Measurements from ENCODE around the gene ALG9.
A peak's percentile ranks its signal among the peaks of the same experiment; 100 is the strongest.

Gene ALG9

DNA sequence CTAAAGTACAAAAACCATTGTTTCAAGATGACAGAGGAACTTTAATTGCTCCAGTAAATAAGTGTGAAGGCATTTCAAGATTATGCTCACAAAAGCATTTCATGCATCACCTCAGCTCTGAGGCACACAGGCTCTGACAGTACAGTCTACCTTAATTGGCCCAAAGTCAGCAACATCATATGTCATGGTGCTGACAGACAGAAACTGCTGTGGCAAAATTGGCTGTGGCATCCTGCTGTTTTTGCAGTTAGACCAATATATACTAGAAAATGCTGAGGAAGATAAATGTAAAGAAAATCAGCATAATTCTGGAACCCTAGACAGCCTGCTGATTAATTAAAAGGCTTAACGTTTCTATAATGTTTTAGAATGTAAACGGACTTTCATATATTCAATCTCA, 70.2 kb downstream of the ALG9 start:
- H3K27ac ChIP-seq (ENCODE audit: extremely low read depth, low read depth, low read length), result no peak overlapping the region
- H3K4me1 ChIP-seq (ENCODE audit: control insufficient read depth, insufficient read depth, low read length), result no peaks in the 10 kb centered on the region
- ChIA-PET POLR2A (no interaction called here), CTCF (no interaction called here)
- H3K9me3 ChIP-seq (ENCODE audit: control insufficient read depth, insufficient read depth, low read depth, low read length), result no peaks in the 10 kb centered on the region
- no peak for TF ChIP-seq ZNF621 (tag by site-specific recombination; IDR thresholded peaks at IDR 0.05)
- TF ChIP-seq, protein P1, sequence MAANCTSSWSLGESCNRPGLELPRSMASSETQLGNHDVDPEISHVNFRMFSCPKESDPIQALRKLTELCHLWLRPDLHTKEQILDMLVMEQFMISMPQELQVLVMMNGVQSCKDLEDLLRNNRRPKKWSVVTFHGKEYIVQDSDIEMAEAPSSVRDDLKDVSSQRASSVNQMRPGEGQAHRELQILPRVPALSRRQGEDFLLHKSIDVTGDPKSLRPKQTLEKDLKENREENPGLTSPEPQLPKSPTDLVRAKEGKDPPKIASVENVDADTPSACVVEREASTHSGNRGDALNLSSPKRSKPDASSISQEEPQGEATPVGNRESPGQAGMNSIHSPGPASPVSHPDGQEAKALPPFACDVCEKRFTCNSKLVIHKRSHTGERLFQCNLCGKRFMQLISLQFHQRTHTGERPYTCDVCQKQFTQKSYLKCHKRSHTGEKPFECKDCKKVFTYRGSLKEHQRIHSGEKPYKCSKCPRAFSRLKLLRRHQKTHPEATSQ (tag by site-specific recombination; IDR thresholded peaks at IDR 0.05), result no peak
- TF ChIP-seq ZNF341 (tag by site-specific recombination; IDR thresholded peaks at IDR 0.05; ENCODE audit: low read depth), result no peak
- TF ChIP-seq, protein P2, sequence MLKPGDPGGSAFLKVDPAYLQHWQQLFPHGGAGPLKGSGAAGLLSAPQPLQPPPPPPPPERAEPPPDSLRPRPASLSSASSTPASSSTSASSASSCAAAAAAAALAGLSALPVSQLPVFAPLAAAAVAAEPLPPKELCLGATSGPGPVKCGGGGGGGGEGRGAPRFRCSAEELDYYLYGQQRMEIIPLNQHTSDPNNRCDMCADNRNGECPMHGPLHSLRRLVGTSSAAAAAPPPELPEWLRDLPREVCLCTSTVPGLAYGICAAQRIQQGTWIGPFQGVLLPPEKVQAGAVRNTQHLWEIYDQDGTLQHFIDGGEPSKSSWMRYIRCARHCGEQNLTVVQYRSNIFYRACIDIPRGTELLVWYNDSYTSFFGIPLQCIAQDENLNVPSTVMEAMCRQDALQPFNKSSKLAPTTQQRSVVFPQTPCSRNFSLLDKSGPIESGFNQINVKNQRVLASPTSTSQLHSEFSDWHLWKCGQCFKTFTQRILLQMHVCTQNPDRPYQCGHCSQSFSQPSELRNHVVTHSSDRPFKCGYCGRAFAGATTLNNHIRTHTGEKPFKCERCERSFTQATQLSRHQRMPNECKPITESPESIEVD (tag by site-specific recombination; IDR thresholded peaks at IDR 0.05), result no peak
- TF ChIP-seq, protein P3, sequence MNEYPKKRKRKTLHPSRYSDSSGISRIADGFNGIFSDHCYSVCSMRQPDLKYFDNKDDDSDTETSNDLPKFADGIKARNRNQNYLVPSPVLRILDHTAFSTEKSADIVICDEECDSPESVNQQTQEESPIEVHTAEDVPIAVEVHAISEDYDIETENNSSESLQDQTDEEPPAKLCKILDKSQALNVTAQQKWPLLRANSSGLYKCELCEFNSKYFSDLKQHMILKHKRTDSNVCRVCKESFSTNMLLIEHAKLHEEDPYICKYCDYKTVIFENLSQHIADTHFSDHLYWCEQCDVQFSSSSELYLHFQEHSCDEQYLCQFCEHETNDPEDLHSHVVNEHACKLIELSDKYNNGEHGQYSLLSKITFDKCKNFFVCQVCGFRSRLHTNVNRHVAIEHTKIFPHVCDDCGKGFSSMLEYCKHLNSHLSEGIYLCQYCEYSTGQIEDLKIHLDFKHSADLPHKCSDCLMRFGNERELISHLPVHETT (tag by site-specific recombination; IDR thresholded peaks at IDR 0.05), result no peak
- no peak for TF ChIP-seq GLIS2 (tag by site-specific recombination; IDR thresholded peaks at IDR 0.05)
- TF ChIP-seq, protein P4, sequence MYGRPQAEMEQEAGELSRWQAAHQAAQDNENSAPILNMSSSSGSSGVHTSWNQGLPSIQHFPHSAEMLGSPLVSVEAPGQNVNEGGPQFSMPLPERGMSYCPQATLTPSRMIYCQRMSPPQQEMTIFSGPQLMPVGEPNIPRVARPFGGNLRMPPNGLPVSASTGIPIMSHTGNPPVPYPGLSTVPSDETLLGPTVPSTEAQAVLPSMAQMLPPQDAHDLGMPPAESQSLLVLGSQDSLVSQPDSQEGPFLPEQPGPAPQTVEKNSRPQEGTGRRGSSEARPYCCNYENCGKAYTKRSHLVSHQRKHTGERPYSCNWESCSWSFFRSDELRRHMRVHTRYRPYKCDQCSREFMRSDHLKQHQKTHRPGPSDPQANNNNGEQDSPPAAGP (tag by site-specific recombination; IDR thresholded peaks at IDR 0.05), result no peak
- TF ChIP-seq ZNF133 (tag by site-specific recombination; IDR thresholded peaks at IDR 0.05), result no peak
- H3K4me3 ChIP-seq (ENCODE audit: low read depth, low read length), result no peak overlapping the region
- peaks cover 0 to 38% of the 10 kb centered on the region in 2 experiments; a peak in 2 of 3 replicates for H3K36me3 ChIP-seq (ENCODE audit: control insufficient read depth in 2 of 2, insufficient read depth in 1 of 2, low read length in 2 of 2)

DNA sequence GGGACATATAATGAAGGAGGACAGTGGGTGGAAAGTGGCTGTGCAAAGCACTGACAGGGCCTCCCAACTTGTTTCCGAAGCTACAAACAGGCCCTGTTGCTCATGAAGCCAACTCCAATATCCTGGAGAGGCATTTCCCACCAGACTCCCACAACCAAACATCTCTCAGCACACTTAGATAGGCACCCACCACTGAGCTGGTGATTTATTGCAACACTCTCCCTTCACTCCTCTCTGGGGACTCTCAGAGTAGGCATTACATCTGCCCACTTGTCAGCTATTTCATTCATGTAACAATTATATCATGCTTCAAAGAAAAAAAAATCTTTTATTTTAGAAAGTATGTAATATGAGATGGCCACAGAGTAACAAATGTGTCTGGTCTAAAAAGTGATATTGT, 73.1 kb downstream of the ALG9 start:
- Histone ChIP-seq H3K4me1 (ENCODE audit: control insufficient read depth, insufficient read depth, low read length) (no peaks in the 10 kb centered on the region), H3K36me3 (ENCODE audit: control insufficient read depth in 2 of 2, insufficient read depth in 1 of 2, low read length in 2 of 2) (peaks cover 0 to 26% of the 10 kb centered on the region in 2 experiments; a peak in 2 of 3 replicates), H3K4me3 (ENCODE audit: low read depth, low read length) (no peak overlapping the region), H3K9me3 (ENCODE audit: control insufficient read depth, insufficient read depth, low read depth, low read length) (no peaks in the 10 kb centered on the region), H3K27ac (ENCODE audit: extremely low read depth, low read depth, low read length) (no peak overlapping the region)
- ChIA-PET POLR2A (no interaction called here), CTCF (interaction anchor here (2.7 kb wide), 1 partner anchor 21 kb away, joined by 12 read pairs; no protein-coding TSS in a partner anchor)
- TF ChIP-seq ZNF394 (tag by site-specific recombination; IDR thresholded peaks at IDR 0.05; ENCODE audit: borderline replicate concordance), result no peak
- TF ChIP-seq EGR2 (tag by site-specific recombination; IDR thresholded peaks at IDR 0.05; ENCODE audit: low read depth), result peak; percentile 56; the same call in 1 of the 2 replicates

DNA sequence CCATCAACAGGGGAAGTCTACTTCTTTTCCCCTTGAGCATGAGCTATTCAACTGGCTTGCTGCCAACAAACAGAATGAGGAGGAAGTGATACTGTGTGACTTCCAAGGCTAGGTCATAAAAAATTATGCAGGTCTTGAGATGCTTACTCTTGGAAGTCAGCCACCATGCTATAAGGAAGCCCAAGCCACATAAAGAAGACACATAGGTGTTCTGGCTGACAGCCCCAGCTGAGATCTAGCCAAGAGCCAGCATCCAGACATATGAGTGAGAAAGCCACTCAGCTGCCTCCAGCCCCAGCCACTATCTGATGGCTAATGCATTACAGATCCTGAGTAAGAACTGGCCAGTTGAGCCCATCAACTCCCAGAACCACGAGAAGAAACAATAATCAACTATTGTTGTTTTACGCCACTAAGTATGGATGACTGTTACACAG, 74.2 kb downstream of the ALG9 start:
- Histone ChIP-seq H3K4me1 (ENCODE audit: control insufficient read depth, insufficient read depth, low read length) (no peaks in the 10 kb centered on the region), H3K9me3 (ENCODE audit: control insufficient read depth, insufficient read depth, low read depth, low read length) (no peaks in the 10 kb centered on the region), H3K36me3 (ENCODE audit: control insufficient read depth in 2 of 2, insufficient read depth in 1 of 2, low read length in 2 of 2) (peaks cover 0 to 26% of the 10 kb centered on the region in 2 experiments; a peak in 1 of 3 replicates), H3K4me3 (ENCODE audit: low read depth, low read length) (no peak overlapping the region), H3K27ac (ENCODE audit: extremely low read depth, low read depth, low read length) (no peak overlapping the region)
- ChIA-PET CTCF (interaction anchor here (0.6 to 2.7 kb wide), 2 partner anchors 20 to 1196 kb away, joined by 3 to 12 read pairs; no protein-coding TSS in a partner anchor), POLR2A (no interaction called here)
- peak; percentile 86 for TF ChIP-seq ZNF350 (tag by site-specific recombination; IDR thresholded peaks at IDR 0.05)
- TF ChIP-seq ZNF112 (tag by site-specific recombination; IDR thresholded peaks at IDR 0.05), result 0 out of 2 replicates have a peak, but pooled peaks have one; percentile 32
- TF ChIP-seq ZIC2 (tag by site-specific recombination; IDR thresholded peaks at IDR 0.05), result no peak
- TF ChIP-seq, protein P5, sequence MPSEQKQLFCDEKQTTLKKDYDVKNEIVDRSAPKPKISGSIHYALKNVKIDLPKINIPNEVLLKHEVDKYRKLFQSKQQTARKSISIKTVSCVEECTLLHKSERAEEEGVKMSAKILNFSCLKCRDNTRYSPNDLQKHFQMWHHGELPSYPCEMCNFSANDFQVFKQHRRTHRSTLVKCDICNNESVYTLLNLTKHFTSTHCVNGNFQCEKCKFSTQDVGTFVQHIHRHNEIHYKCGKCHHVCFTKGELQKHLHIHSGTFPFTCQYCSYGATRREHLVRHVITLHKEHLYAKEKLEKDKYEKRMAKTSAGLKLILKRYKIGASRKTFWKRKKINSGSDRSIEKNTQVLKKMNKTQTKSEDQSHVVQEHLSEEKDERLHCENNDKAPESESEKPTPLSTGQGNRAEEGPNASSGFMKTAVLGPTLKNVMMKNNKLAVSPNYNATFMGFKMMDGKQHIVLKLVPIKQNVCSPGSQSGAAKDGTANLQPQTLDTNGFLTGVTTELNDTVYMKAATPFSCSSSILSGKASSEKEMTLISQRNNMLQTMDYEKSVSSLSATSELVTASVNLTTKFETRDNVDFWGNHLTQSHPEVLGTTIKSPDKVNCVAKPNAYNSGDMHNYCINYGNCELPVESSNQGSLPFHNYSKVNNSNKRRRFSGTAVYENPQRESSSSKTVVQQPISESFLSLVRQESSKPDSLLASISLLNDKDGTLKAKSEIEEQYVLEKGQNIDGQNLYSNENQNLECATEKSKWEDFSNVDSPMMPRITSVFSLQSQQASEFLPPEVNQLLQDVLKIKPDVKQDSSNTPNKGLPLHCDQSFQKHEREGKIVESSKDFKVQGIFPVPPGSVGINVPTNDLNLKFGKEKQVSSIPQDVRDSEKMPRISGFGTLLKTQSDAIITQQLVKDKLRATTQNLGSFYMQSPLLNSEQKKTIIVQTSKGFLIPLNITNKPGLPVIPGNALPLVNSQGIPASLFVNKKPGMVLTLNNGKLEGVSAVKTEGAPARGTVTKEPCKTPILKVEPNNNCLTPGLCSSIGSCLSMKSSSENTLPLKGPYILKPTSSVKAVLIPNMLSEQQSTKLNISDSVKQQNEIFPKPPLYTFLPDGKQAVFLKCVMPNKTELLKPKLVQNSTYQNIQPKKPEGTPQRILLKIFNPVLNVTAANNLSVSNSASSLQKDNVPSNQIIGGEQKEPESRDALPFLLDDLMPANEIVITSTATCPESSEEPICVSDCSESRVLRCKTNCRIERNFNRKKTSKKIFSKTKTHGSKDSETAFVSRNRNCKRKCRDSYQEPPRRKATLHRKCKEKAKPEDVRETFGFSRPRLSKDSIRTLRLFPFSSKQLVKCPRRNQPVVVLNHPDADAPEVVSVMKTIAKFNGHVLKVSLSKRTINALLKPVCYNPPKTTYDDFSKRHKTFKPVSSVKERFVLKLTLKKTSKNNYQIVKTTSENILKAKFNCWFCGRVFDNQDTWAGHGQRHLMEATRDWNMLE (tag by site-specific recombination; conservative IDR thresholded peaks at IDR 0.05; ENCODE audit: low read depth), result 0 out of 2 replicates have a peak, but pooled peaks have one; percentile 26
- TF ChIP-seq ZNF132 (tag by site-specific recombination; IDR thresholded peaks at IDR 0.05; ENCODE audit: borderline replicate concordance), result no peak
- TF ChIP-seq ZFP69B (tag by site-specific recombination; IDR thresholded peaks at IDR 0.05), result no peak
- peak; percentile 84; the same call in 1 of the 2 replicates for TF ChIP-seq TRIM28 (IDR thresholded peaks at IDR 0.05; ENCODE audit: borderline replicate concordance, low read length)
- TF ChIP-seq ZNF335 (tag by site-specific recombination; conservative IDR thresholded peaks at IDR 0.05), result no peak
- TF ChIP-seq ZNF561 (tag by site-specific recombination; IDR thresholded peaks at IDR 0.05; ENCODE audit: borderline replicate concordance), result no peak
- TF ChIP-seq ZNF629 (tag by site-specific recombination; IDR thresholded peaks at IDR 0.05), result 0 out of 2 replicates have a peak, but pooled peaks have one; percentile 12
- no peak for TF ChIP-seq ZNF404 (tag by site-specific recombination; IDR thresholded peaks at IDR 0.05)

Measured in HEK293 (cell line).